ENCODE results near the gene SLC6A19.

SLC6A19 gene

DNA sequence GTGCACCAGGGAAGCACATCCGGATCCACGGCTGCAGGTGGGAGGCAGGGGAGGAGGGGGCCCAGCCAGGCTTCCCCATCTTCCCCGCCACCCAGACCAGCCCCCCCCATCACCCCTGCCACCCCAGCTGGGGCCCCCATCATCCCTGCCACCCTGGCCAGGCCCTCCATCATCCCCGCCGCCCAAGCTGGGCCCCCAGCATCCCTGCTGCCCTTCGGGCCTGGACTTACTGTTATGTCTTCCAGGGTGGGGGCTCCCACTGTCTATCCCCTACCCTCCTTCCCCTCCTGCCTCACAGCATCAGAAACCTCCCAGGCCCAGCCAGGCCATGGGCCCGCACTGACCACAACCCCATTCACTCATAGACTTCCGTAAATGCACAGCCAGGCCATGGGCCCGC lies 51.3 kb downstream of the SLC6A19 start:
- no peak for DNase-seq (ENCODE audit: low read depth)
- TF ChIP-seq, protein P1, sequence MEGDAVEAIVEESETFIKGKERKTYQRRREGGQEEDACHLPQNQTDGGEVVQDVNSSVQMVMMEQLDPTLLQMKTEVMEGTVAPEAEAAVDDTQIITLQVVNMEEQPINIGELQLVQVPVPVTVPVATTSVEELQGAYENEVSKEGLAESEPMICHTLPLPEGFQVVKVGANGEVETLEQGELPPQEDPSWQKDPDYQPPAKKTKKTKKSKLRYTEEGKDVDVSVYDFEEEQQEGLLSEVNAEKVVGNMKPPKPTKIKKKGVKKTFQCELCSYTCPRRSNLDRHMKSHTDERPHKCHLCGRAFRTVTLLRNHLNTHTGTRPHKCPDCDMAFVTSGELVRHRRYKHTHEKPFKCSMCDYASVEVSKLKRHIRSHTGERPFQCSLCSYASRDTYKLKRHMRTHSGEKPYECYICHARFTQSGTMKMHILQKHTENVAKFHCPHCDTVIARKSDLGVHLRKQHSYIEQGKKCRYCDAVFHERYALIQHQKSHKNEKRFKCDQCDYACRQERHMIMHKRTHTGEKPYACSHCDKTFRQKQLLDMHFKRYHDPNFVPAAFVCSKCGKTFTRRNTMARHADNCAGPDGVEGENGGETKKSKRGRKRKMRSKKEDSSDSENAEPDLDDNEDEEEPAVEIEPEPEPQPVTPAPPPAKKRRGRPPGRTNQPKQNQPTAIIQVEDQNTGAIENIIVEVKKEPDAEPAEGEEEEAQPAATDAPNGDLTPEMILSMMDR (IDR thresholded peaks at IDR 0.05; ENCODE audit: insufficient read depth, low read depth, low read length, missing control alignments), result no peak
- no peak overlapping the region for H3K4me3 ChIP-seq (ENCODE audit: low read length)

DNA sequence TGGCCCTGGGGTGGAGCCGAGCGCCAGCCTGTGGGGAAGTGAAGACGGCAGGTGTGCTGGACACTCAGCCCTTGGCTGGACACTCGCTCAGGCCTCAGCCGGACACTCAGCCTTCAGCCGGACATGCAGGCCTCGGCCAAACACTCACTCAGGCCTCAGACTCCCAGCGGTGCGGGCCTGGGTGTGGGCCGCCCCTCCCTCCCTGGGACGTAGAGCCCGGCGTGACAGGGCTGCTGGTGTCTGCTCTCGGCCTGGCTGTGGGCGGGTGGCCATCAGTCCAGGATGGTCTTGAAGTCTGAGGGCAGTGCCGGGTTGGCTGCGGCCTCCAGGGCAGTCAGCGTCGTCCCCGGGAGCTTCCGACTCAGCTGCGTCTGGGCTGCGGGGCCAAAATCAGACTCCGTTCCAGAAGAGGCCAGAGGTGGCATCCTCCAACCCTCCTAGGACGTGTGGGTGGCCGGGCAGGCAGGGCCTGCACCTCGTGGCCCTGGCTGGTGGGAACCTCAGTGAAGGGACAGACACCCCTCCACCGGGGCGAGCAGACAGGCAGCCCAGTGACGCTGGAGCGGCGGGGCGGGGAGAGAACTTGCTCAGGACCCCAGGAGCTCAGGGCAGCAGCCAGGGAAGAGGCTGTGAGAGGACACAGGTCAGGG lies 52.2 kb downstream of the SLC6A19 start:
- no peak for DNase-seq (ENCODE audit: low read depth)
- H3K4me3 ChIP-seq (ENCODE audit: low read length), result no peak overlapping the region
- TF ChIP-seq, protein P1 (IDR thresholded peaks at IDR 0.05; ENCODE audit: insufficient read depth, low read depth, low read length, missing control alignments), result no peak

DNA sequence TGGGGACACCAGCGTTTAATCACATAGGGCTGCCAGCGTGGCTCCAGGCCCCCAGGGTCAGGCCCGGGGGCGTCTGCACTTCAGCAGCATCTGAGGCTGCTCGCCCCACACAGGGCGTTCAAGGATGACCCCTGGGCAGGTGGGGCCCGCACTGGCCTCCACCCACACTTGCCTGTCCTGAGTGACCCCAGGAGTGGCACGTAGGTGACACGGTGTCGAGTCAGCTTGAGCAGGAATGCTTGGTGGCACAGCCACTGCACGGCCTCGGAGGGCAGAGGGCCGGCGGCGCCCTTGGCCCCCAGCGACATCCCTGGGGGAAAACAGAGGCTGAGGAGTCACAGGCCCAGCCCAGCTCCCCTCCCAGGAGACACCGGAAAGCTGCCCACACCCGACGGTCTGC lies 52.8 kb downstream of the SLC6A19 start:
- DNase-seq (ENCODE audit: low read depth), result no peak
- H3K4me3 ChIP-seq (ENCODE audit: low read length), result no peak overlapping the region
- TF ChIP-seq, protein P1 (IDR thresholded peaks at IDR 0.05; ENCODE audit: insufficient read depth, low read depth, low read length, missing control alignments), result no peak

DNA sequence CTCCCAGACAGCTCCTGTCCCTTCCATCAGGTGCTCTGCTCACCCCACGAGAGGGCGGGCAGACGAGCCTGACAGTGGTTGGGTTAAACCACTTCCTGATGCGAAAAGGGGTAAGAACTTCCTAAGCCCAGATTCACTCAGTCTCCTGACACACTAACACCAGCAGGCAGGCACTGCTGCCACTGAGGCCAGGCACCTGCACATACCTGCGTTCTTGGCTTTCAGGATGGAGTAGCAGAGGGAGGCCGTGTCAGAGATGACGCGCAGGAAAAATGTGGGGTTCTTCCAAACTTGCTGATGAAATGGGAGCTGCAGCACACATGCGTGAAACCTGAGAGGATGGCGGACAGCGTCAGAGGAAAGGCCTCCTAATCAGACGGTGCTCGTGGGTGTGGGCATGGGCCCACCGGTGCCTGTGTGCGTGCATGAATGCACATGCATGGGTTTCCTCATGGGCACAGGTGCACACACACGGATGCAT lies 53.7 kb downstream of the SLC6A19 start:
- TF ChIP-seq, protein P1 (IDR thresholded peaks at IDR 0.05; ENCODE audit: insufficient read depth, low read depth, low read length, missing control alignments), result no peak
- no peak for DNase-seq (ENCODE audit: low read depth)

DNA sequence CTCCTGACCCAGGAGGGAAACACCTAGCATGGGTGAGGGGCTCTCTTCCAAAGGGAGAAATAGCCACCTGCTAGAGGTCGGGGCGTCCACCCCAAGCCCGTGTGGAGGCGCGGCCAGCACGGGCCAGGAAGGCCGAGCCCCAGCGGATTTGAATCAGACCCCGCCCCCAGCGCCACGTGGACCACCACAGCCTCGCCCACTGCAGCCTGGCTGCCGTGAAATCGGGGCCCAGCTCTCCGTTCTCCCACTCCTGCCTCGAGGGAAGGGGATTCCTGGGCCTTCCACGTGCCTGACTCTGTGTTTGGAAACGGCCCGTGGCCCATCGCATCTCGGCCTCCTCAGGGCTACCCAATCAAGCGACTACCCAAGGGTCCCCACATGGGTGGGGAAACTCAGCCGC lies 55.4 kb downstream of the SLC6A19 start:
- no peak for DNase-seq (ENCODE audit: low read depth)
- TF ChIP-seq, protein P1 (IDR thresholded peaks at IDR 0.05; ENCODE audit: insufficient read depth, low read depth, low read length, missing control alignments), result no peak

More for the DNA sequence above, 53.7 kb downstream of the SLC6A19 start:
- no peak overlapping the region for H3K4me3 ChIP-seq (ENCODE audit: low read length)

DNA sequence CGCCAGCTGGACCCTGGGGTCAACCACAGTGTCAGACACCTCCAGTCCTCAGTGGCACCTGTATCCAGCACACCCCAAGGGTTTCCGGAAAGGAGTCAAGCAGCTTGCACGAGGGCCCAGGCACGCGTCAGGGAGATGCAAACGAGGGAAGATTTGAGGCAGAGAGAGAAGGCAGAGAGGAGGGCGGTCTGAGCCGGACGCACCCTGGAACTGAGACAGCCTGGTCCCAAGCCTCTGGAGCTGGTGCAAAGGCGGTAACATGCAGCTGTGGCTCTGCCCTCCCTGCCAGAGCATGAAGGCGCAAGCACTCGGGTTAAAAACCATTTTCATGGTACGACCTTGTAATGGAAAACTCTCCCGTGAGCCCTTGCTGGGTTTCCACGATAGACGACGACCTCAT lies 56.0 kb downstream of the SLC6A19 start:
- no peak overlapping the region for H3K4me3 ChIP-seq (ENCODE audit: low read length)
- DNase-seq (ENCODE audit: low read depth), result no peak

More for the DNA sequence above, 55.4 kb downstream of the SLC6A19 start:
- no peak overlapping the region for H3K4me3 ChIP-seq (ENCODE audit: low read length)

More for the DNA sequence above, 56.0 kb downstream of the SLC6A19 start:
- TF ChIP-seq, protein P1 (IDR thresholded peaks at IDR 0.05; ENCODE audit: insufficient read depth, low read depth, low read length, missing control alignments), result no peak

Data from epithelial cell of esophagus (primary cell).